Measurements from ENCODE around the gene ST7. TPM values are rescaled to one million over a fixed set of nuclear protein-coding genes. Genes with fewer than 3 reads are reported as not detected.
A peak's percentile ranks its signal among the peaks of the same experiment; 100 is the strongest.

The ST7 gene
- total RNA-seq, 1 experiment from 2014 or later: 19.6 TPM

- no peak for ATAC-seq
- CTCF ChIA-PET: no interaction called here
- Histone ChIP-seq H3K36me3 (ENCODE audit: control insufficient read depth, insufficient read depth, low read length) (no peaks in the 10 kb centered on the region), H3K27ac (ENCODE audit: low read length) (no peak overlapping the region), H3K4me3 (ENCODE audit: low read depth in 2 of 2, low read length in 2 of 2) (no peak overlapping the region), H3K4me1 (ENCODE audit: control insufficient read depth, insufficient read depth, low read length) (0 out of 2 replicates have a peak, but pooled peaks cover 3% of the 10 kb centered on the region), H3K27me3 (ENCODE audit: control insufficient read depth, insufficient read depth, low read length) (no peaks in the 10 kb centered on the region), H3K9me3 (ENCODE audit: control insufficient read depth, insufficient read depth, low read depth, low read length) (no peaks in the 10 kb centered on the region)
- no peak for DNase-seq (ENCODE audit: low read depth, low spot score)
- TF ChIP-seq POLR2AphosphoS5 (IDR thresholded peaks at IDR 0.05; ENCODE audit: low read depth, low read length): no peak
- no peak for TF ChIP-seq TCF7L2 (IDR thresholded peaks at IDR 0.05; ENCODE audit: low read depth, low read length)
- in situ Hi-C loops (cut with HindIII; ENCODE audit: low pct_unique_long_range_greater_than_20kb, low sequenced_read_pairs) (no loop called here), intact Hi-C loops (cut with micrococcal nuclease; ENCODE audit: unreplicated experiment) (loop anchor here (10.0 kb wide), 1 partner anchor 941 kb away; no protein-coding TSS in a partner anchor)
- POLR2A ChIA-PET: interaction anchor here (0.6 kb wide), 1 partner anchor 690 kb away, joined by 3 read pairs; no protein-coding TSS in a partner anchor
- no TSS peak for BruUV-seq (replicated peaks)
Observed at GRCh38 chr7:117116211-117116610, 162.9 kb downstream of the ST7 start.

- DNase-seq (ENCODE audit: low read depth, low spot score) (no peak), ATAC-seq (no peak)
- TF ChIP-seq REST (IDR thresholded peaks at IDR 0.05; ENCODE audit: insufficient read depth in 1 of 2, low read depth in 2 of 2, low read length in 1 of 2) (no peak), SIN3A (IDR thresholded peaks at IDR 0.05; ENCODE audit: borderline replicate concordance, insufficient read depth, low read depth, low read length) (no peak), TCF7L2 (IDR thresholded peaks at IDR 0.05; ENCODE audit: low read depth, low read length) (no peak), POLR2AphosphoS5 (IDR thresholded peaks at IDR 0.05; ENCODE audit: low read depth, low read length) (no peak), CTCF (IDR thresholded peaks at IDR 0.05) (no peak)
- no peaks in the 10 kb centered on the region for H3K9me3 ChIP-seq (ENCODE audit: control insufficient read depth, insufficient read depth, low read depth, low read length)
- H3K27me3 ChIP-seq (ENCODE audit: control insufficient read depth, insufficient read depth, low read length): no peaks in the 10 kb centered on the region
- ChIA-PET POLR2A (no interaction called here), CTCF (no interaction called here)
- no peak overlapping the region for H3K27ac ChIP-seq (ENCODE audit: low read length)
- in situ Hi-C loops (cut with HindIII; ENCODE audit: low pct_unique_long_range_greater_than_20kb, low sequenced_read_pairs) (no loop called here), intact Hi-C loops (cut with micrococcal nuclease; ENCODE audit: unreplicated experiment) (loop anchor here (10.0 kb wide), 1 partner anchor 942 kb away; no protein-coding TSS in a partner anchor)
- H3K4me1 ChIP-seq (ENCODE audit: control insufficient read depth, insufficient read depth, low read length): 0 out of 2 replicates have a peak, but pooled peaks cover 3% of the 10 kb centered on the region
- no peak overlapping the region for H3K4me3 ChIP-seq (ENCODE audit: low read depth in 2 of 2, low read length in 2 of 2)
- no TSS peak for BruUV-seq (replicated peaks)
- no peaks in the 10 kb centered on the region for H3K36me3 ChIP-seq (ENCODE audit: control insufficient read depth, insufficient read depth, low read length)
Observed at GRCh38 chr7:117117172-117117571, 163.9 kb downstream of the ST7 start.

- BruUV-seq (replicated peaks): no TSS peak
- CTCF ChIA-PET: interaction anchor here (0.6 to 1.2 kb wide), 8 partner anchors 113 to 190 kb away, joined by 3 to 8 read pairs (median 3); no protein-coding TSS in a partner anchor
- Histone ChIP-seq H3K27ac (ENCODE audit: low read length) (peak overlapping the region; percentile 44; the same call in 1 of the 2 replicates), H3K4me3 (ENCODE audit: low read depth in 2 of 2, low read length in 2 of 2) (no peak overlapping the region), H3K4me1 (ENCODE audit: control insufficient read depth, insufficient read depth, low read length) (peaks cover 12% of the 10 kb centered on the region), H3K9me3 (ENCODE audit: control insufficient read depth, insufficient read depth, low read depth, low read length) (no peaks in the 10 kb centered on the region), H3K36me3 (ENCODE audit: control insufficient read depth, insufficient read depth, low read length) (no peaks in the 10 kb centered on the region), H3K27me3 (ENCODE audit: control insufficient read depth, insufficient read depth, low read length) (no peaks in the 10 kb centered on the region)
- in situ Hi-C loops (cut with HindIII; ENCODE audit: low pct_unique_long_range_greater_than_20kb, low sequenced_read_pairs) (no loop called here), intact Hi-C loops (cut with micrococcal nuclease; ENCODE audit: unreplicated experiment) (loop anchor here (1.0 to 10.0 kb wide), 3 partner anchors 131 to 944 kb away; no protein-coding TSS in a partner anchor)
- ATAC-seq: no peak
- POLR2A ChIA-PET: no interaction called here
- TF ChIP-seq REST (IDR thresholded peaks at IDR 0.05; ENCODE audit: insufficient read depth in 1 of 2, low read depth in 2 of 2, low read length in 1 of 2): no peak
- no peak for DNase-seq (ENCODE audit: low read depth, low spot score)
Observed at GRCh38 chr7:117118579-117119180, 165.4 kb downstream of the ST7 start.

Data from Panc1 (cell line).